Measurements from ENCODE around the gene PSMA7.

DNA sequence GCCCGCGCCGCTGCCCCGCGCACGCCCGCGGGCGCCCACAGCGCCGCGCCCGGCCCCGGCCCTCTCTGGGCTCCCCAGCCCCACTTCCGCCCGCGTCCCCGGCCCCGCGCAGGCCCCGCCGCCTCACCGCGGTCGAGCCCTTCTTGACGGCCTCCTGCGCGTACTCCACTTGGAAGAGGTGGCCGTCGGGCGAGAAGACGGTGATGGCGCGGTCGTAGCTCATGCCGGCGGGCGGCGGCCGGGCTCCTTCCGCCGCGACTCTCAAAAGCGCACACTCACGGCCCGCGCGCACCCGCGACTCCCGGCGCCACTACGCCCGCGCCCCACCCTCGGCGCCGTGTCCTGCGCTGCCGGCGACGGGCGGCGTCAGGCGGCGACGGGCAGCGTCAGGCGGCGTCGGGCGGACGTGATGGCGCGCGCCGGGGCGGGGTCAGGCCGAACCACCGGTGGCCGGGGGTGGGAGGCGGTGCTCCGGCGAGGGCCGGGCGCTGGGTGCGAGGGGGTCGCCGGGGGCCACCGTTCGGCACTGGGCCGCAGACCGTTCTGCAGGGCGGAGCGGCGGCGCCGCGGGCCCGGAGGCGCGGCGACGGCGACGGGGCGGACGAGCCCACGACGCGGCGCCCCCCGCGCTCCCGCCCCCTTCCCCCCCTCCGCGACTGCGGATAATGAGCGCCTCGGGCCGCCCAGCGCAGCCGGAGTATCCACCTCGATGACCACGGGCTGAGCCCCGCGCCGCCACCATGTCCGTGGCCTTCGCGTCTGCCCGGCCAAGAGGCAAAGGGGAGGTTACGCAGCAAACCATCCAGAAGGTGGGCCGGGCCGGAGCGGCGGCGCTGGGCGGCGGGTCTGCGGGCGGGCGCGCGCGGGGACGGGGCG is at the start of gene PSMA7, which contains the start of gene SS18L1:
- TF ChIP-seq, protein P1, sequence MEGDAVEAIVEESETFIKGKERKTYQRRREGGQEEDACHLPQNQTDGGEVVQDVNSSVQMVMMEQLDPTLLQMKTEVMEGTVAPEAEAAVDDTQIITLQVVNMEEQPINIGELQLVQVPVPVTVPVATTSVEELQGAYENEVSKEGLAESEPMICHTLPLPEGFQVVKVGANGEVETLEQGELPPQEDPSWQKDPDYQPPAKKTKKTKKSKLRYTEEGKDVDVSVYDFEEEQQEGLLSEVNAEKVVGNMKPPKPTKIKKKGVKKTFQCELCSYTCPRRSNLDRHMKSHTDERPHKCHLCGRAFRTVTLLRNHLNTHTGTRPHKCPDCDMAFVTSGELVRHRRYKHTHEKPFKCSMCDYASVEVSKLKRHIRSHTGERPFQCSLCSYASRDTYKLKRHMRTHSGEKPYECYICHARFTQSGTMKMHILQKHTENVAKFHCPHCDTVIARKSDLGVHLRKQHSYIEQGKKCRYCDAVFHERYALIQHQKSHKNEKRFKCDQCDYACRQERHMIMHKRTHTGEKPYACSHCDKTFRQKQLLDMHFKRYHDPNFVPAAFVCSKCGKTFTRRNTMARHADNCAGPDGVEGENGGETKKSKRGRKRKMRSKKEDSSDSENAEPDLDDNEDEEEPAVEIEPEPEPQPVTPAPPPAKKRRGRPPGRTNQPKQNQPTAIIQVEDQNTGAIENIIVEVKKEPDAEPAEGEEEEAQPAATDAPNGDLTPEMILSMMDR (IDR thresholded peaks at IDR 0.05): no peak
- TF ChIP-seq POLR2A (IDR thresholded peaks at IDR 0.05): peak; percentile 87 to 96
